Lower leg skin (tissue), 3 donors: ENCODE results near the gene USP20.

Experiments
- POLR2A ChIP-seq, 2 donors: fragments of 450-650 bp; IDR thresholded peaks; one replicate each; pipeline ENCODE4 v1.6.1; 2016 to 2017; ENCODE audit warnings: antibody characterized with exemption in 2 of 2, mild to moderate bottlenecking in 1 of 2, moderate library complexity in 1 of 2
- TF ChIP-seq, protein P1 (sequence below), 3 donors: fragments of 450-650 bp; IDR thresholded peaks; one replicate each; pipeline ENCODE4 v1.5.1; 2016; ENCODE audit warnings: antibody characterized with exemption in 3 of 3, mild to moderate bottlenecking in 3 of 3, moderate library complexity in 2 of 3

DNA sequence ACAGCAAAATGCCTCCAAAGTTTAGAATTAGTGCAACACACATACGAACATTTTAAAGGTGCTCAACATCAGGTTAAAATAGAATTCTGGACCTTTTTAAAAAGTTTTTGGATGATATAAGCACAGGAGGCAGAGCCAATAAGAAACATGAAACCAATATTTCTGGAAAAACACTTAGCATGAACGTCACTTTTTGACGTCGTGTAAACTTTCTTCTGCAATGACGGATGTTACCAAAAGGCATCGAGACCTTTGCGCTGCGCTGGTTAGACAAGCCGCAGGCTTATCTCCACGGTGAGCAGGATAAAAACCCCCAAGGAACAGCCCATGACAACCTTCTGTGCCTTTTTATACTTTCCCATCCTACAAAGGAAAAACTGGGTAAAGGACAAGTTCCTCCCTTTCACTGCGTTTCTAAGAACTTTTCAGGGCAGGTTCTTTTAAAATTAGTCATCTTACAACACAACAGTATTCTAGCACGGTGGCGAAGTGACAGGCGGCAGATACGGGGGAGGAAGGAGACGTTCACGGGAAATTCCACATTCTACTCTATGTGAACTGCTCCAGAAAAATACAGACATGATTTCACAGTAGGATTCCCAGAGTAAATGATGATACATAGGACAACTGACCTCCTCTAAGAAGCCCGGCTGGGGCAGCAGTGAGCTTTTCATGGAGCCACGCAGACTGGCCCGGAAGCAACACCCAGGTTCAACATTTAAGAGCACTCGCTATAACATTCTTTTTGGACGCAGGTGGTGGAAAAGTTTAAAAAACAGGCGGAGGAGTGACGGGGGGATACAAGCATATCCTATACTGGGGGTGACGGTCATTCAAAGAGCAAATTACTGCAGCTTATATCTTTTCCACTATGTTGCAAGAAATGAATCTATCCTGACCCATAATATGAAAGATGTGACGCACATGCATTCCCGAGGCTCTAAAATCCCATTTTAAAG, 52.4 kb downstream of the USP20 start:
- TF ChIP-seq, protein P1, sequence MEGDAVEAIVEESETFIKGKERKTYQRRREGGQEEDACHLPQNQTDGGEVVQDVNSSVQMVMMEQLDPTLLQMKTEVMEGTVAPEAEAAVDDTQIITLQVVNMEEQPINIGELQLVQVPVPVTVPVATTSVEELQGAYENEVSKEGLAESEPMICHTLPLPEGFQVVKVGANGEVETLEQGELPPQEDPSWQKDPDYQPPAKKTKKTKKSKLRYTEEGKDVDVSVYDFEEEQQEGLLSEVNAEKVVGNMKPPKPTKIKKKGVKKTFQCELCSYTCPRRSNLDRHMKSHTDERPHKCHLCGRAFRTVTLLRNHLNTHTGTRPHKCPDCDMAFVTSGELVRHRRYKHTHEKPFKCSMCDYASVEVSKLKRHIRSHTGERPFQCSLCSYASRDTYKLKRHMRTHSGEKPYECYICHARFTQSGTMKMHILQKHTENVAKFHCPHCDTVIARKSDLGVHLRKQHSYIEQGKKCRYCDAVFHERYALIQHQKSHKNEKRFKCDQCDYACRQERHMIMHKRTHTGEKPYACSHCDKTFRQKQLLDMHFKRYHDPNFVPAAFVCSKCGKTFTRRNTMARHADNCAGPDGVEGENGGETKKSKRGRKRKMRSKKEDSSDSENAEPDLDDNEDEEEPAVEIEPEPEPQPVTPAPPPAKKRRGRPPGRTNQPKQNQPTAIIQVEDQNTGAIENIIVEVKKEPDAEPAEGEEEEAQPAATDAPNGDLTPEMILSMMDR (IDR thresholded peaks at IDR 0.05), result no peak
- TF ChIP-seq POLR2A (IDR thresholded peaks at IDR 0.05), result no peak
